ENCODE data around the gene DUSP19. TPM values are rescaled to one million over a fixed set of nuclear protein-coding genes. Genes with fewer than 3 reads are reported as not detected.

The DUSP19 gene, protein sequence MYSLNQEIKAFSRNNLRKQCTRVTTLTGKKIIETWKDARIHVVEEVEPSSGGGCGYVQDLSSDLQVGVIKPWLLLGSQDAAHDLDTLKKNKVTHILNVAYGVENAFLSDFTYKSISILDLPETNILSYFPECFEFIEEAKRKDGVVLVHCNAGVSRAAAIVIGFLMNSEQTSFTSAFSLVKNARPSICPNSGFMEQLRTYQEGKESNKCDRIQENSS
- total RNA-seq, result 1 to 10 TPM; 1.1 to 2.2 TPM
- polyA plus RNA-seq, result under 1 TPM; 0.27 to 0.28 TPM

DNA sequence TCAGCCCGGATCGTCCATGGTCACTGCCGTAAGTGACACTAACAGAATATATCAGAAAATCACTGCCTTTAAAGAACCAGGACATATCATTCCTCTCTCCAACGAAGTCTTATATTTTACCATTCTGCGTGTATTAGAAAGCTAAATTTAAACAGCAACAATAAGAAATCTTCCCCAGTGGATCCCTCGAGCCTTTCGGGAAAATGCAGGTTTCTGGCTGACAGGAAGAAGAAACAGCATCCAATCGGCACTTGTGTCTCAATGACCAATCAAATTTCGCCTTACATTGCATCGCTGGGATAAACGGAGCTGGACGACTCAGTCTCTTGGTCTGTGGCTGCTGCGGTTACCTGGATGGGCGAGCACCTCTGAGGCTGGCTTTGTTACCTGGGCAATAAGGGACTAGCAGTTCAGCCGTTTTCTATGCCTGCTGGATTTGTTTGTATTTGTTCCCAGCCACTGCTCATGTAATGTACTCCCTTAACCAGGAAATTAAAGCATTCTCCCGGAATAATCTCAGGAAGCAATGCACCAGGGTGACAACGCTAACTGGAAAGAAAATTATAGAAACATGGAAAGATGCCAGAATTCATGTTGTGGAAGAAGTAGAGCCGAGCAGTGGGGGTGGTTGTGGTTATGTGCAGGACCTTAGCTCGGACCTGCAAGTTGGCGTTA is at the start of gene DUSP19:
Gene DUSP19, plus strand, starts transcription at position 284 of the 675 bp plus-strand sequence. Its CDS starts 187 bp downstream, at position 471.
- peak within 1 kb of the TSS; percentile 70 to 96 (median 93) for H3K4me3 ChIP-seq (ENCODE audit: low read depth in 1 of 3, low read length in 3 of 3)
- H3K27ac ChIP-seq (ENCODE audit: low read depth in 1 of 2, low read length in 2 of 2), result peak within 1 kb of the TSS; percentile 80 to 83
- H3K36me3 ChIP-seq (ENCODE audit: control insufficient read depth in 4 of 4, insufficient read depth in 3 of 4, low read depth in 1 of 4, low read length in 3 of 4), result no peaks in the 10 kb centered on the region
- no peaks in the 10 kb centered on the region for H3K9me3 ChIP-seq (ENCODE audit: control insufficient read depth in 4 of 4, low read length in 3 of 4)
- peak in 1 of 2 donors; percentile 49 for TF ChIP-seq JUND (IDR thresholded peaks at IDR 0.05)
- TF ChIP-seq, protein P1, sequence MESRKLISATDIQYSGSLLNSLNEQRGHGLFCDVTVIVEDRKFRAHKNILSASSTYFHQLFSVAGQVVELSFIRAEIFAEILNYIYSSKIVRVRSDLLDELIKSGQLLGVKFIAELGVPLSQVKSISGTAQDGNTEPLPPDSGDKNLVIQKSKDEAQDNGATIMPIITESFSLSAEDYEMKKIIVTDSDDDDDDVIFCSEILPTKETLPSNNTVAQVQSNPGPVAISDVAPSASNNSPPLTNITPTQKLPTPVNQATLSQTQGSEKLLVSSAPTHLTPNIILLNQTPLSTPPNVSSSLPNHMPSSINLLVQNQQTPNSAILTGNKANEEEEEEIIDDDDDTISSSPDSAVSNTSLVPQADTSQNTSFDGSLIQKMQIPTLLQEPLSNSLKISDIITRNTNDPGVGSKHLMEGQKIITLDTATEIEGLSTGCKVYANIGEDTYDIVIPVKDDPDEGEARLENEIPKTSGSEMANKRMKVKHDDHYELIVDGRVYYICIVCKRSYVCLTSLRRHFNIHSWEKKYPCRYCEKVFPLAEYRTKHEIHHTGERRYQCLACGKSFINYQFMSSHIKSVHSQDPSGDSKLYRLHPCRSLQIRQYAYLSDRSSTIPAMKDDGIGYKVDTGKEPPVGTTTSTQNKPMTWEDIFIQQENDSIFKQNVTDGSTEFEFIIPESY (IDR thresholded peaks at IDR 0.05), result peak; percentile 30
- TF ChIP-seq GABPA (IDR thresholded peaks at IDR 0.05 in 1 of 2, conservative IDR thresholded peaks at IDR 0.05 in 1 of 2), result peak; percentile 24 to 70
- TF ChIP-seq, protein P2, sequence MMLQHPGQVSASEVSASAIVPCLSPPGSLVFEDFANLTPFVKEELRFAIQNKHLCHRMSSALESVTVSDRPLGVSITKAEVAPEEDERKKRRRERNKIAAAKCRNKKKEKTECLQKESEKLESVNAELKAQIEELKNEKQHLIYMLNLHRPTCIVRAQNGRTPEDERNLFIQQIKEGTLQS (IDR thresholded peaks at IDR 0.05), result no peak
- TF ChIP-seq TAF1 (conservative IDR thresholded peaks at IDR 0.05), result peak; percentile 82
- TF ChIP-seq, protein P3, sequence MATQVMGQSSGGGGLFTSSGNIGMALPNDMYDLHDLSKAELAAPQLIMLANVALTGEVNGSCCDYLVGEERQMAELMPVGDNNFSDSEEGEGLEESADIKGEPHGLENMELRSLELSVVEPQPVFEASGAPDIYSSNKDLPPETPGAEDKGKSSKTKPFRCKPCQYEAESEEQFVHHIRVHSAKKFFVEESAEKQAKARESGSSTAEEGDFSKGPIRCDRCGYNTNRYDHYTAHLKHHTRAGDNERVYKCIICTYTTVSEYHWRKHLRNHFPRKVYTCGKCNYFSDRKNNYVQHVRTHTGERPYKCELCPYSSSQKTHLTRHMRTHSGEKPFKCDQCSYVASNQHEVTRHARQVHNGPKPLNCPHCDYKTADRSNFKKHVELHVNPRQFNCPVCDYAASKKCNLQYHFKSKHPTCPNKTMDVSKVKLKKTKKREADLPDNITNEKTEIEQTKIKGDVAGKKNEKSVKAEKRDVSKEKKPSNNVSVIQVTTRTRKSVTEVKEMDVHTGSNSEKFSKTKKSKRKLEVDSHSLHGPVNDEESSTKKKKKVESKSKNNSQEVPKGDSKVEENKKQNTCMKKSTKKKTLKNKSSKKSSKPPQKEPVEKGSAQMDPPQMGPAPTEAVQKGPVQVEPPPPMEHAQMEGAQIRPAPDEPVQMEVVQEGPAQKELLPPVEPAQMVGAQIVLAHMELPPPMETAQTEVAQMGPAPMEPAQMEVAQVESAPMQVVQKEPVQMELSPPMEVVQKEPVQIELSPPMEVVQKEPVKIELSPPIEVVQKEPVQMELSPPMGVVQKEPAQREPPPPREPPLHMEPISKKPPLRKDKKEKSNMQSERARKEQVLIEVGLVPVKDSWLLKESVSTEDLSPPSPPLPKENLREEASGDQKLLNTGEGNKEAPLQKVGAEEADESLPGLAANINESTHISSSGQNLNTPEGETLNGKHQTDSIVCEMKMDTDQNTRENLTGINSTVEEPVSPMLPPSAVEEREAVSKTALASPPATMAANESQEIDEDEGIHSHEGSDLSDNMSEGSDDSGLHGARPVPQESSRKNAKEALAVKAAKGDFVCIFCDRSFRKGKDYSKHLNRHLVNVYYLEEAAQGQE (IDR thresholded peaks at IDR 0.05), result peak; percentile 85
- TF ChIP-seq HNF4A (conservative IDR thresholded peaks at IDR 0.05), result peak in 1 of 2 donors; percentile 9
- TF ChIP-seq NR2F2 (IDR thresholded peaks at IDR 0.05), result no peak
- no peak for TF ChIP-seq FOXA2 (IDR thresholded peaks at IDR 0.05)
- peak; percentile 29 to 49 for TF ChIP-seq RXRA (IDR thresholded peaks at IDR 0.05)
- TF ChIP-seq SP1 (IDR thresholded peaks at IDR 0.05), result peak; percentile 95
- peak; percentile 18 for TF ChIP-seq HNF4G (IDR thresholded peaks at IDR 0.05)
- TF ChIP-seq FOXA1 (IDR thresholded peaks at IDR 0.05), result no peak
- peak in 1 of 2 donors; percentile 28 for TF ChIP-seq EGR1 (IDR thresholded peaks at IDR 0.05; ENCODE audit: low read depth in 2 of 2)
- peak; percentile 91 for TF ChIP-seq YY1 (IDR thresholded peaks at IDR 0.05)
- TF ChIP-seq, protein P4, sequence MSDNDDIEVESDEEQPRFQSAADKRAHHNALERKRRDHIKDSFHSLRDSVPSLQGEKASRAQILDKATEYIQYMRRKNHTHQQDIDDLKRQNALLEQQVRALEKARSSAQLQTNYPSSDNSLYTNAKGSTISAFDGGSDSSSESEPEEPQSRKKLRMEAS (IDR thresholded peaks at IDR 0.05), result peak; percentile 15
- TF ChIP-seq RAD21 (IDR thresholded peaks at IDR 0.05), result peak in 1 of 2 donors; percentile 47
- TF ChIP-seq, protein P5, sequence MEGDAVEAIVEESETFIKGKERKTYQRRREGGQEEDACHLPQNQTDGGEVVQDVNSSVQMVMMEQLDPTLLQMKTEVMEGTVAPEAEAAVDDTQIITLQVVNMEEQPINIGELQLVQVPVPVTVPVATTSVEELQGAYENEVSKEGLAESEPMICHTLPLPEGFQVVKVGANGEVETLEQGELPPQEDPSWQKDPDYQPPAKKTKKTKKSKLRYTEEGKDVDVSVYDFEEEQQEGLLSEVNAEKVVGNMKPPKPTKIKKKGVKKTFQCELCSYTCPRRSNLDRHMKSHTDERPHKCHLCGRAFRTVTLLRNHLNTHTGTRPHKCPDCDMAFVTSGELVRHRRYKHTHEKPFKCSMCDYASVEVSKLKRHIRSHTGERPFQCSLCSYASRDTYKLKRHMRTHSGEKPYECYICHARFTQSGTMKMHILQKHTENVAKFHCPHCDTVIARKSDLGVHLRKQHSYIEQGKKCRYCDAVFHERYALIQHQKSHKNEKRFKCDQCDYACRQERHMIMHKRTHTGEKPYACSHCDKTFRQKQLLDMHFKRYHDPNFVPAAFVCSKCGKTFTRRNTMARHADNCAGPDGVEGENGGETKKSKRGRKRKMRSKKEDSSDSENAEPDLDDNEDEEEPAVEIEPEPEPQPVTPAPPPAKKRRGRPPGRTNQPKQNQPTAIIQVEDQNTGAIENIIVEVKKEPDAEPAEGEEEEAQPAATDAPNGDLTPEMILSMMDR (IDR thresholded peaks at IDR 0.05; ENCODE audit: low read depth, low read length, missing input control), result no peak
- H3K27me3 ChIP-seq (ENCODE audit: control insufficient read depth in 4 of 4, insufficient read depth in 4 of 4, low read length in 3 of 4), result no peaks in the 10 kb centered on the region
- peaks cover 0 to 13% (median 3%) of the 10 kb centered on the region in 4 donors for H3K4me1 ChIP-seq (ENCODE audit: control insufficient read depth in 4 of 4, insufficient read depth in 4 of 4, low read length in 3 of 4)
- peak within 1 kb of the TSS; percentile 54 to 97 for H3K9ac ChIP-seq (ENCODE audit: low read depth in 1 of 2, low read length in 2 of 2)
- peak; percentile 96 for DNase-seq (ENCODE audit: low spot score)
- 4% methylated on average over 20 of the region's 20 CpGs for WGBS

Measured in liver (tissue), 9 donors.